CD4-positive, alpha-beta memory T cell (primary cell): ENCODE results near the gene LHX5. TPM values are rescaled to one million over a fixed set of nuclear protein-coding genes. Genes with fewer than 3 reads are reported as not detected.

Experiments used
- CTCF ChIA-PET: fragments of 350-600 bp; sonication (Branson Sonifier 250); formaldehyde crosslinking; loops from one replicate; lab custom pipeline; 2021; ENCODE audit warnings: inconsistent platforms; ENCODE audit not compliant: partially characterized antibody; lab: Charles Lee
- POLR2A ChIA-PET: fragments of 350-600 bp; sonication (Branson Sonifier 250); formaldehyde crosslinking; loops from one replicate; lab custom pipeline; 2021; ENCODE audit not compliant: partially characterized antibody; lab: Charles Lee
- DNase-seq, 5 donors: peaks; one replicate each; pipeline versions ENCODE4 v3.0.0 to v3.0.0-alpha.2; 2020 to 2022; ENCODE audit warnings: mixed read lengths in 1 of 5
- H3K27ac ChIP-seq: one replicate; pipeline ENCODE4 v1.7.0; 2013; ENCODE audit warnings: low read depth, low read length
- H3K27me3 ChIP-seq: 2 replicates; pipeline ENCODE4 v1.7.0; 2013; ENCODE audit warnings: mild to moderate bottlenecking, low read length, moderate library complexity; ENCODE audit not compliant: insufficient read depth
- H3K36me3 ChIP-seq: 2 replicates; pipeline ENCODE4 v1.7.0; 2013; ENCODE audit warnings: mild to moderate bottlenecking, low read length, moderate library complexity; ENCODE audit not compliant: insufficient read depth
- H3K4me1 ChIP-seq: 2 replicates; pipeline ENCODE4 v1.7.0; 2013; ENCODE audit warnings: mild to moderate bottlenecking, low read length, moderate library complexity; ENCODE audit not compliant: insufficient read depth
- H3K4me3 ChIP-seq, 2 donors: one replicate each; pipeline ENCODE4 v1.7.0; 2013; ENCODE audit warnings: low read length in 2 of 2, mild to moderate bottlenecking in 1 of 2
- H3K9me3 ChIP-seq, 2 donors: one replicate each; pipeline ENCODE4 v1.7.0; 2013; ENCODE audit warnings: low read length in 2 of 2, control low read depth in 1 of 2; ENCODE audit not compliant: control insufficient read depth in 1 of 2
- H3K27ac Mint-ChIP-seq, 7 donors: one replicate each; pipeline ENCODE4 v1.8.0; 2020 to 2021; ENCODE audit warnings: mixed read lengths in 7 of 7, mild to moderate bottlenecking in 6 of 7, inconsistent platforms in 3 of 7, moderate library complexity in 3 of 7
- H3K27me3 Mint-ChIP-seq, 2 donors: one replicate each; pipeline ENCODE4 v1.8.0; 2020 to 2021; ENCODE audit warnings: mixed read lengths in 2 of 2
- H3K36me3 Mint-ChIP-seq, 2 donors: one replicate each; pipeline ENCODE4 v1.8.0; 2020 to 2021; ENCODE audit warnings: mixed read lengths in 2 of 2, inconsistent platforms in 1 of 2, mild to moderate bottlenecking in 1 of 2
- H3K4me1 Mint-ChIP-seq, 4 donors: one replicate each; pipeline ENCODE4 v1.8.0; 2020 to 2021; ENCODE audit warnings: mixed read lengths in 4 of 4, mild to moderate bottlenecking in 1 of 4
- H3K4me3 Mint-ChIP-seq, 8 donors: one replicate each; pipeline ENCODE4 v1.8.0; 2020 to 2021; ENCODE audit warnings: mixed read lengths in 8 of 8, mild to moderate bottlenecking in 7 of 8, moderate library complexity in 6 of 8, inconsistent platforms in 3 of 8
- H3K9me3 Mint-ChIP-seq, 8 donors: one replicate each; pipeline ENCODE4 v1.8.0; 2020 to 2021; ENCODE audit warnings: mixed read lengths in 8 of 8, mild to moderate bottlenecking in 5 of 8, inconsistent platforms in 3 of 8, moderate library complexity in 1 of 8
- intact Hi-C: fragments of 100-400 bp; cut with micrococcal nuclease; formaldehyde crosslinking; loops from one replicate; pipeline ENCODE4 v1.15.1; 2023
- polyA plus RNA-seq, 2 donors: library from polyadenylated mRNA; unstranded; fragments of 300-500 nt; fragmentation: Illumina TruSeq; gene quantifications; one replicate each; pipeline ENCODE4 v1.2.3, GENCODE V29; 2021
- total RNA-seq, 2 experiments: library from RNA; stranded (reverse); gene quantifications; one replicate each; pipeline ENCODE4 v1.2.3, GENCODE V29; 2021

LHX5 gene
- total and polyA plus RNA-seq, 4 experiments from 2014 or later, result not detected

GRCh38 chr12:113437729-113438100 is 34.0 kb downstream of the LHX5 start:
- Histone ChIP-seq H3K4me1 (no peaks in the 10 kb centered on the region), H3K4me3 (no peak overlapping the region), H3K9me3 (no peaks in the 10 kb centered on the region), H3K36me3 (no peaks in the 10 kb centered on the region), H3K27ac (no peak overlapping the region), H3K27me3 (no peaks in the 10 kb centered on the region)
- no peak for DNase-seq
- Mint-ChIP-seq H3K36me3 (no peaks in the 10 kb centered on the region), H3K27me3 (peaks cover 7 to 11% of the 10 kb centered on the region in 2 donors), H3K9me3 (no peaks in the 10 kb centered on the region), H3K4me3 (no peak overlapping the region), H3K27ac (no peak overlapping the region), H3K4me1 (no peaks in the 10 kb centered on the region)
- CTCF ChIA-PET, result no interaction called here
- intact Hi-C loops, result no loop called here
- POLR2A ChIA-PET, result no interaction called here

- intact Hi-C loops, result no loop called here
- Histone ChIP-seq H3K27me3 (no peaks in the 10 kb centered on the region), H3K4me1 (no peaks in the 10 kb centered on the region), H3K4me3 (no peak overlapping the region), H3K9me3 (no peaks in the 10 kb centered on the region), H3K36me3 (no peaks in the 10 kb centered on the region), H3K27ac (no peak overlapping the region)
- no peak for DNase-seq
- Mint-ChIP-seq H3K4me1 (no peaks in the 10 kb centered on the region), H3K27me3 (peaks cover 8% of the 10 kb centered on the region in 2 donors), H3K27ac (no peak overlapping the region), H3K9me3 (no peaks in the 10 kb centered on the region), H3K36me3 (no peaks in the 10 kb centered on the region), H3K4me3 (no peak overlapping the region)
- ChIA-PET CTCF (interaction anchor here (0.6 kb wide), 1 partner anchor 37 kb away, joined by 3 read pairs; no protein-coding TSS in a partner anchor), POLR2A (no interaction called here)
Measured at GRCh38 chr12:113436993-113437728, 34.5 kb downstream of the LHX5 start.

- ChIA-PET CTCF (interaction anchor here (0.6 kb wide), 1 partner anchor 37 kb away, joined by 3 read pairs; no protein-coding TSS in a partner anchor), POLR2A (no interaction called here)
- Histone ChIP-seq H3K27me3 (no peaks in the 10 kb centered on the region), H3K4me3 (no peak overlapping the region), H3K9me3 (no peaks in the 10 kb centered on the region), H3K4me1 (no peaks in the 10 kb centered on the region), H3K27ac (no peak overlapping the region), H3K36me3 (no peaks in the 10 kb centered on the region)
- H3K4me3 Mint-ChIP-seq, result no peak overlapping the region
- no peak for DNase-seq
- H3K27ac Mint-ChIP-seq, result no peak overlapping the region
- H3K4me1 Mint-ChIP-seq, result no peaks in the 10 kb centered on the region
- H3K36me3 Mint-ChIP-seq, result no peaks in the 10 kb centered on the region
- peaks cover 6 to 8% of the 10 kb centered on the region in 2 donors for H3K27me3 Mint-ChIP-seq
- H3K9me3 Mint-ChIP-seq, result no peaks in the 10 kb centered on the region
- intact Hi-C loops, result no loop called here
Measured at GRCh38 chr12:113436586-113436985, 35.1 kb downstream of the LHX5 start.

- H3K4me1 ChIP-seq, result no peaks in the 10 kb centered on the region
- ChIA-PET POLR2A (no interaction called here), CTCF (no interaction called here)
- DNase-seq, result no peak
- Mint-ChIP-seq H3K27ac (no peak overlapping the region), H3K4me1 (no peaks in the 10 kb centered on the region), H3K36me3 (no peaks in the 10 kb centered on the region), H3K4me3 (no peak overlapping the region), H3K9me3 (no peaks in the 10 kb centered on the region), H3K27me3 (peaks cover 3 to 14% of the 10 kb centered on the region in 2 donors)
- H3K27ac ChIP-seq, result no peak overlapping the region
- no peaks in the 10 kb centered on the region for H3K36me3 ChIP-seq
- H3K4me3 ChIP-seq, result no peak overlapping the region
- intact Hi-C loops, result no loop called here
- no peaks in the 10 kb centered on the region for H3K9me3 ChIP-seq
- no peaks in the 10 kb centered on the region for H3K27me3 ChIP-seq
Measured at GRCh38 chr12:113435367-113435766, 36.3 kb downstream of the LHX5 start.

GRCh38 chr12:113432986-113433385 is 38.7 kb downstream of the LHX5 start:
- H3K36me3 ChIP-seq, result no peaks in the 10 kb centered on the region
- H3K27ac Mint-ChIP-seq, result no peak overlapping the region
- no peaks in the 10 kb centered on the region for H3K4me1 ChIP-seq
- H3K27me3 Mint-ChIP-seq, result peaks cover 12 to 14% of the 10 kb centered on the region in 2 donors
- no peak overlapping the region for H3K4me3 Mint-ChIP-seq
- H3K4me3 ChIP-seq, result no peak overlapping the region
- ChIA-PET CTCF (no interaction called here), POLR2A (no interaction called here)
- no peak overlapping the region for H3K27ac ChIP-seq
- intact Hi-C loops, result no loop called here
- H3K4me1 Mint-ChIP-seq, result no peaks in the 10 kb centered on the region
- no peaks in the 10 kb centered on the region for H3K36me3 Mint-ChIP-seq
- DNase-seq, result no peak
- no peaks in the 10 kb centered on the region for H3K9me3 Mint-ChIP-seq
- no peaks in the 10 kb centered on the region for H3K27me3 ChIP-seq
- H3K9me3 ChIP-seq, result no peaks in the 10 kb centered on the region

GRCh38 chr12:113428482-113428881 is 43.2 kb downstream of the LHX5 start:
- Histone ChIP-seq H3K4me3 (no peak overlapping the region), H3K36me3 (no peaks in the 10 kb centered on the region), H3K27me3 (no peaks in the 10 kb centered on the region), H3K27ac (no peak overlapping the region), H3K9me3 (no peaks in the 10 kb centered on the region), H3K4me1 (no peaks in the 10 kb centered on the region)
- no peak for DNase-seq
- POLR2A ChIA-PET, result no interaction called here
- H3K4me1 Mint-ChIP-seq, result no peaks in the 10 kb centered on the region
- H3K27ac Mint-ChIP-seq, result no peak overlapping the region
- intact Hi-C loops, result no loop called here
- no peaks in the 10 kb centered on the region for H3K36me3 Mint-ChIP-seq
- no peaks in the 10 kb centered on the region for H3K9me3 Mint-ChIP-seq
- peaks cover 12 to 16% of the 10 kb centered on the region in 2 donors for H3K27me3 Mint-ChIP-seq
- no peak overlapping the region for H3K4me3 Mint-ChIP-seq
- CTCF ChIA-PET, result no interaction called here

GRCh38 chr12:113427882-113428281 is 43.8 kb downstream of the LHX5 start:
- Mint-ChIP-seq H3K27ac (no peak overlapping the region), H3K27me3 (peaks cover 10 to 14% of the 10 kb centered on the region in 2 donors), H3K36me3 (no peaks in the 10 kb centered on the region), H3K4me3 (no peak overlapping the region), H3K4me1 (peaks cover 0 to 4% (median 0%) of the 10 kb centered on the region in 4 donors), H3K9me3 (no peaks in the 10 kb centered on the region)
- no peak for DNase-seq
- CTCF ChIA-PET, result no interaction called here
- Histone ChIP-seq H3K4me1 (no peaks in the 10 kb centered on the region), H3K9me3 (no peaks in the 10 kb centered on the region), H3K36me3 (no peaks in the 10 kb centered on the region), H3K27ac (no peak overlapping the region), H3K4me3 (no peak overlapping the region), H3K27me3 (no peaks in the 10 kb centered on the region)
- POLR2A ChIA-PET, result no interaction called here
- intact Hi-C loops, result no loop called here
